ENCODE measurements around the gene SAFB. TPM values are rescaled to one million over a fixed set of nuclear protein-coding genes. Genes with fewer than 3 reads are reported as not detected.

Gene SAFB
- total RNA-seq, 1 donor from 2014 or later = 139 TPM

GRCh38 chr19:5624741-5625278 lies 1.9 kb downstream of the SAFB start:
- no peak for DNase-seq (ENCODE audit: low spot score in 2 of 2, unreplicated experiment in 2 of 2)
- Mint-ChIP-seq H3K36me3 (peaks cover 22% of the 10 kb centered on the region), H3K27ac (peak overlapping the region; percentile 96), H3K27me3 (ENCODE audit: low read depth) (no peaks in the 10 kb centered on the region), H3K4me3 (peak overlapping the region; percentile 100), H3K9me3 (no peaks in the 10 kb centered on the region), H3K4me1 (peaks cover 48% of the 10 kb centered on the region)
- TF ChIP-seq, protein P1, sequence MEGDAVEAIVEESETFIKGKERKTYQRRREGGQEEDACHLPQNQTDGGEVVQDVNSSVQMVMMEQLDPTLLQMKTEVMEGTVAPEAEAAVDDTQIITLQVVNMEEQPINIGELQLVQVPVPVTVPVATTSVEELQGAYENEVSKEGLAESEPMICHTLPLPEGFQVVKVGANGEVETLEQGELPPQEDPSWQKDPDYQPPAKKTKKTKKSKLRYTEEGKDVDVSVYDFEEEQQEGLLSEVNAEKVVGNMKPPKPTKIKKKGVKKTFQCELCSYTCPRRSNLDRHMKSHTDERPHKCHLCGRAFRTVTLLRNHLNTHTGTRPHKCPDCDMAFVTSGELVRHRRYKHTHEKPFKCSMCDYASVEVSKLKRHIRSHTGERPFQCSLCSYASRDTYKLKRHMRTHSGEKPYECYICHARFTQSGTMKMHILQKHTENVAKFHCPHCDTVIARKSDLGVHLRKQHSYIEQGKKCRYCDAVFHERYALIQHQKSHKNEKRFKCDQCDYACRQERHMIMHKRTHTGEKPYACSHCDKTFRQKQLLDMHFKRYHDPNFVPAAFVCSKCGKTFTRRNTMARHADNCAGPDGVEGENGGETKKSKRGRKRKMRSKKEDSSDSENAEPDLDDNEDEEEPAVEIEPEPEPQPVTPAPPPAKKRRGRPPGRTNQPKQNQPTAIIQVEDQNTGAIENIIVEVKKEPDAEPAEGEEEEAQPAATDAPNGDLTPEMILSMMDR (IDR thresholded peaks at IDR 0.05; ENCODE audit: unreplicated experiment) = no peak

DNA sequence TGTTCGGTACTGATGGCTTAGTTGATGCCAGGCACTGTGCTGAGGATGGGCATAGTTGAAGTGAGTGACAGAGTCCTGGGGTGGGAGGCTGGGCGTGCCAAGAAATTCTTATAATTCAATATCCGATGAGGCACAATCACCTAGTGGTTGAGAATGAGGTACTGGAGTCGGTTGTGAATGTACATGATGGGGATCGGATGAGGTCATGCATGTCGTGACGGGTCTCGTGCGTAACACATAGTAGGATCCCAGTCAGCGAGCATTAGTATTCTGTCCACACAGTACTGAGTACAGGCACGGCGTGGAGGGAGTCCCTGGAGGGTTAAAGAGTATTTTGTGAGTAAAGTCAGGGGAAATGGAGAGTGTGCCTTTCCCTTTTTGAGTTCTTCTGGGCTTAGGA lies 2.8 kb downstream of the SAFB start:
- Mint-ChIP-seq H3K36me3 (peaks cover 23% of the 10 kb centered on the region), H3K4me1 (peaks cover 44% of the 10 kb centered on the region), H3K27me3 (ENCODE audit: low read depth) (no peaks in the 10 kb centered on the region), H3K4me3 (peak overlapping the region; percentile 100), H3K27ac (peak overlapping the region; percentile 59), H3K9me3 (no peaks in the 10 kb centered on the region)
- no peak for DNase-seq (ENCODE audit: low spot score in 2 of 2, unreplicated experiment in 2 of 2)
- TF ChIP-seq, protein P1 (IDR thresholded peaks at IDR 0.05; ENCODE audit: unreplicated experiment) = no peak

GRCh38 chr19:5627395-5627904 lies 4.6 kb downstream of the SAFB start:
- no peak for DNase-seq (ENCODE audit: low spot score in 2 of 2, unreplicated experiment in 2 of 2)
- peak overlapping the region; percentile 66 for H3K27ac Mint-ChIP-seq
- peaks cover 23% of the 10 kb centered on the region for H3K36me3 Mint-ChIP-seq
- TF ChIP-seq, protein P1 (IDR thresholded peaks at IDR 0.05; ENCODE audit: unreplicated experiment) = no peak
- no peaks in the 10 kb centered on the region for H3K27me3 Mint-ChIP-seq (ENCODE audit: low read depth)
- H3K4me1 Mint-ChIP-seq = peaks cover 47% of the 10 kb centered on the region
- no peaks in the 10 kb centered on the region for H3K9me3 Mint-ChIP-seq
- H3K4me3 Mint-ChIP-seq = no peak overlapping the region

DNA sequence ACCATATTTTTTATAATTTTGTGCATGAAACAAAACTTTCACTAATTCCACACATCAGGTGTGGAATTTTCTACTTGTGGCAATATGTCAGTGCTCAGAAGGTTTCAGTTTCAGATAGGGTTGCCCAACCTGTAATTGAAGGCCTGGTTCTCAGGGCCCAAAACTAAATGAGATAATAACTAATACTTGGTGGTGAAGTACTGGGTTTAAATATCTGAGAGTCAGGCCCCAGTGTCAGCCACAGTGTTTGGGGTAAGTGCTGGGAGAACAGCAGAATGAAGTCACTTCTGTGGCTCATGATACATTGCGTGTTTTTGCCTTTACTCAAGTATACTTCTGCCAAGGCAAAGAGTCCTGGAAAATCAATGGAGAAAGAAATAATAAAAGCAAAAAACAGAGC lies 5.6 kb downstream of the SAFB start:
- H3K4me3 Mint-ChIP-seq = no peak overlapping the region
- no peaks in the 10 kb centered on the region for H3K27me3 Mint-ChIP-seq (ENCODE audit: low read depth)
- peaks cover 23% of the 10 kb centered on the region for H3K36me3 Mint-ChIP-seq
- peaks cover 44% of the 10 kb centered on the region for H3K4me1 Mint-ChIP-seq
- H3K9me3 Mint-ChIP-seq = no peaks in the 10 kb centered on the region
- no peak overlapping the region for H3K27ac Mint-ChIP-seq
- TF ChIP-seq, protein P1 (IDR thresholded peaks at IDR 0.05; ENCODE audit: unreplicated experiment) = no peak
- DNase-seq (ENCODE audit: low spot score in 2 of 2, unreplicated experiment in 2 of 2) = no peak

DNA sequence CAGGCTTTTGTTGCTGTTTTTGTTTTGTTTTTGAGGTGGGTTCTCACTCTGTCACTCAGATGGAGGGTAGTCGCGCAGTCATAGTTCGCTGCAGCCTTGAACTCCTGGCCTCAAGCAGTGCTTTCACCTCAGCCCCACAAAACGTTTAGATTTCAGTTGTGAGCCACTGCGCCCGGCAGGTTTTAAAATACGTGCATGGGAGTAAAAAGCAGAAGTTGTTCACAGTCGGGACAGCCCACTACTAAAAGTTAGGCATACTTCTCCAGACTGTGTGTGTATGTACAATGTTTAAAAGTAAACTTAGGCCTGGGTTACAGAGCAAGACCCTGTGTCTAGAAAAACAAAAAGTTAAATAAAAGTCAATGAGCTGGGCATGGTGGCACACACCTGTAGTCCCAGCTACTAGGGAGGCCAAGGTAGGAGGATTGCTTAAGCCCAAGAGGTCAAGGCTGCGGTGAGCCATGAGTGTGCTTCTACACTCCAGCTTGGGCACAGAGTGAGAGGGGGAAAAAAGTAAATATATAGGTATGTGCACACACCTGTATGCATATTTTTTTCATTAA lies 6.1 kb downstream of the SAFB start:
- no peak for DNase-seq (ENCODE audit: low spot score in 2 of 2, unreplicated experiment in 2 of 2)
- TF ChIP-seq, protein P1 (IDR thresholded peaks at IDR 0.05; ENCODE audit: unreplicated experiment) = no peak
- Mint-ChIP-seq H3K27me3 (ENCODE audit: low read depth) (no peaks in the 10 kb centered on the region), H3K4me3 (no peak overlapping the region), H3K9me3 (no peaks in the 10 kb centered on the region), H3K4me1 (peaks cover 42% of the 10 kb centered on the region), H3K27ac (peak overlapping the region; percentile 12), H3K36me3 (peaks cover 23% of the 10 kb centered on the region)
